GM21526 (cell line): ENCODE data around the gene GRM5.

Source experiments
- ATAC-seq: cut with Tn5 transposase; IDR thresholded peaks from one replicate; pipeline ENCODE4 v1.9.1; 2021; ENCODE audit warnings: moderate library complexity; ENCODE audit not compliant: unreplicated experiment, low FRiP score

Gene GRM5

DNA sequence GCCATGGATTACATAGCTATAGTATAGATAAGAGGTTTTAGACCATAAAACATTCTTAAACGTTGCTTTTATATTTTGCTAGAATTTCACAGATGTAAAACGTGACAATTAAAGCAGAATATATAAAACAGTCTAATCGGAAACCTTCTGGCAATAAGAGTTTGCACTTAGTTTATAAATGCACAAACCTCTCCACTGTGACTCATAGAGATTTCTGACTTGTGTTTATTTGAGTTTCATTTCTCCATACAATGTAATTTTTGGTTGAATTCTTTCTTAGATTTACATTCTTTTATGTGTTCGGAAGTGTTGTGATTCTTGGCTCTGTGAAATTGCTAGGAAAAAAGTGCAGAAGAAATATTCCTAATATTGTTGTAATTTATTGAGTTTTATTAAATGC, 439.6 kb downstream of the GRM5 start:
- ATAC-seq: no peak

GRCh38 chr11:88623531-88623930, 442.3 kb downstream of the GRM5 start:
- no peak for ATAC-seq

GRCh38 chr11:88620568-88621130, 445.1 kb downstream of the GRM5 start:
- ATAC-seq: no peak

- no peak for ATAC-seq
These were observed 446.0 kb downstream of the GRM5 start for GRCh38 chr11:88619656-88620385.

- ATAC-seq: no peak
These were observed 446.7 kb downstream of the GRM5 start for GRCh38 chr11:88619071-88619425.

DNA sequence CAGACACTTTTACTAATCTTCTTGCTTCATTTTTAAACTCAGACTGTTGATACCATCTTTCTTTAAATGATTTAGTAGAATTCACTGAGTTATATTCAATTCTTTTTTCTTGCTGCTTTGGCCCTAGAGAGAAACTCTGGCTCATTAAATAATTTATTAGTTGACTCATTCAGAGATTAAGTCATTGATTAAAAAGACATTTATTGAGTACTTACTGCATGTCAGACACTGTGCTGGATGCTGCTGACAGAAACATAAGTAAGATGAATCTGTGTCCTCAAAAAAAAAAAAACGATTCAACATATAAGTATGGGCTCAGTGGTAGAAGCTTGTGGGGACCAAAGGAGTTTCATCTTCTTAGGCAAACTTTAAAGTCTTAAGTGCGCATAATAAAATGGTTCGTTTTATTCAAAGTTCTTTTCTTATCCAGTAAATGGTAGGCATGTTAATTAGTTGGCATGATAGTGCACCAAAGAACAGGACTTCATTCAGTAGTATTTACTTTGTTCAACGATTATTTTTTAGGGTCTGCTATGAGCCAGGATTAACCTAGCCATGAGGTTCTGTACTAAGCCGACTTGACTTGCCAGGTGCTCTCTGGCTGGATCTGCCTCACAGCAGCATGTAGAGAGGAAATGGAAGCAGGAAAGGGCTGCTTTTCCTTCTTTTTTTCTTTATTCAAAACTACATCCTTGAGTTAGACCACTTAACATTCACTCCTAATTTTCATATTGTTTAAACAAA, 447.3 kb downstream of the GRM5 start:
- ATAC-seq: no peak

DNA sequence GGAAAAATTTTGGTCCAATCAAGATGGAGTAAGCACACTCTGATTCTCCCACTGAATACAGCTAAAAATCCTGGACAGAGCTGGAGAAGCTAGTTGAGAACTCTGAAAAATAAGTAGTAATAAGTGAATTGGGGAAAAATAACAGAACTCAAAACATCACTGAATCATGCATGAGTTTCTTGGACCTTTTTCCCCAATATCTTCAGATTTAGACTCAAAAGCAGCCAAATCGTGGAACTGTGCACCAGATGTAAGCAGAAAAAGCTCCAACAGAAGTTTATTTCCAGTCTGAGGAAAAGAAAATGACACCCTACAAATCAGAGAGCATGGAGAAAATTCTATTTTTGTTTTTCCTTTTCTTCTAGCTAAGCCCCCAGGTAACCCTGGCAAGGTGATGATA, 448.6 kb downstream of the GRM5 start:
- ATAC-seq: no peak

- ATAC-seq: no peak
These were observed 461.5 kb downstream of the GRM5 start for GRCh38 chr11:88604260-88604659.

DNA sequence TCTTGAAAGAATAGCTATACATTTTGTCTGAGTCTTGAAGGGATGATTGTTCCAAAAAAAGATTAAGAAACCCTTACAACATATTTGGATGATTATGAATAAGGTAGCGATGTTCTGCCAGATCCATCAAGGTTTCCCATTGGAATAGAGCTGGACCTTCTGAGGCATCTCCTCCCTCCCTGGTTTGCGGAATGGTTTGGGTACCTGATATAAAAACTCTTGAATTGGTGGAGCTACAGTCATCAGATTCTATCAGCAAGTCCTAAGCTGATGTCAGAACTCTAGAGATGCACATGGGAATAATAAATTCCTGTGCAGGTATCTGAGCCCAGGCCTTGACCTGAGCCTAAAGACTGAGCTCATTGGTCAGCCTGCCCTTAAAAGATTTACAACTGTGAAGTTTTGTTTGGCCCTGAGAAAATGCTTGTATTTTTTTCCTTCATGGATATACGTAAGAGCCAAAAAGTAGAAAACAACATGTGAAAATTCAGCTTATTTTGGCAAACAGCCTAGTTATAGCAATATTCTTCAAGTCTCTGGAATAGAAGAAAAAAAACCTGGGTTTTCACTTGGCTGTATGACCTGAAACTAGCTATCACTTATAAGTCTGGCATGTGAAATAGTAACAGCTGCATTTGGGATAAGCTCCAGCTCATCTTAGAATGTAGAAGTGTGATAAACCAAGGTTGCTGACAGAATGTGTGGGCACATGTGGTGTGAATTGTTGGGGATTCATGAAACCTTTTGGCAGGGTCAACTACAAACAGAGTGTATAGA, 462.5 kb downstream of the GRM5 start:
- ATAC-seq: no peak

DNA sequence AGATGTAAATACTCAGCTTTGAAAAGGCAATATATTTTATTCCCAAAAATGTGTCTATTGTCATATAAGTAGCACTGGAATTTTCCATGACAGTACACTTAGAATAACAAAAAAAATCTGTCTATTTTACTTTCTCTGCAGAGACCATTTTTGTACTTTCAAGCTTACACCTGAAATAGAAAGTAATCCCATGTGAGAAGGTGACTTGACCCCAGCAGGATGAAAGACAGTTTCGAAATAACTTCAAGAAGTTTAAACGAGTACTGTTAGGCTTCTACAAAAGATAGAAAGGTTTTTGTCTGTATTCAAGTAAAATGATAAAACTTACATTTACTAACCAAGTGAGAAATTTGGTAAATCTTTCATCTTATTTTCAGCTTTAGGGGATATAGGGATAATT, 468.4 kb downstream of the GRM5 start:
- ATAC-seq: no peak

- ATAC-seq: no peak
These were observed 469.0 kb downstream of the GRM5 start for GRCh38 chr11:88596786-88597185.

DNA sequence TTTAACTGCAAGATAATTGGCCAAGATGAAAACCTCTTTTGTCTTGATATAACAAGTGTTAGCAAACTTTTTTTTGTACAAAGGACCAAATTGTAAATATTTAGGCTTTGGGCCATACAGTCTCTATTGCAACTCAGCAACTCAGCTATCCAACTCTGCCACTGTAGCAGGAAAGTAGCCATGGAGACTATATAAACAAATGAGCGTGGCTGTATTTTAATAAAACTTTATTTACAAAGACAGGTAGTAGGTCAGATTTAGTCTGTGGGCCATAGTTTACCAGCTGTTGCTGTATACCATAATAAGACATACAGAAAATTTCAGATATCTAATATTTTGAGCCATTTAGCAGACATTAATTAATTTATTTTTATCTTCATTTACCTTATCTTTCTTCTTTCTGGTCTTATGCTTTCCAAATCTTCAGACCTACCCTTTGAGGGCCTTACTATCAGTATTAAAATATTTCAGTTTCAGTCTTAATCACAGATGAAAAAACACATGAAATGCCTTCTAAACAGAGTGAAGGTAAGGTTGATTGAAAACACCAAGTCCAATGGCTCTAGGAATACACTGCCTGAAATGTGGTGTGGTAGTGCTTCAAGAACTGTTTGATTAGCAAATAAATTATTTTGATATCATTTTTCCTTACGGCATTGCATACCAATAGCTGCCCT, 471.4 kb downstream of the GRM5 start:
- no peak for ATAC-seq

DNA sequence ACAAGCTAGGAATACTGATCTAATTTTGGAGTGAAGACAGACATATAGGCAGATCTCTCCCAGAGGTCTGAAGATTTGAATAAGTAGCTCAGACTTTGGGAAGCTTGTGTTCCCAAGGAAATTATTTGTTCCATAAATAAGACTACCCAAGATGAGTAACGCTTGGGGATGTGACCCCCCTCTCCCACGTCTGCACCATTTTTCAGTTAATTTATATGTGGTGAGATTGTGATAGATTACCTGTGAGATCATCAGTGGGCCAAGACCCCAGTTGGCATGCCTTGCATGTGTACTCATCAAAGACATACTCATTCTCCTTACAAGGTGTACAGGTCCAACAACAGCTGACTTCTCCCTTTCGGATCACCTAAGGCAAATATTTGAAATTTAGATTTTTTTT, 475.4 kb downstream of the GRM5 start:
- no peak for ATAC-seq

- ATAC-seq: no peak
These were observed 482.5 kb downstream of the GRM5 start for GRCh38 chr11:88583251-88583650.

DNA sequence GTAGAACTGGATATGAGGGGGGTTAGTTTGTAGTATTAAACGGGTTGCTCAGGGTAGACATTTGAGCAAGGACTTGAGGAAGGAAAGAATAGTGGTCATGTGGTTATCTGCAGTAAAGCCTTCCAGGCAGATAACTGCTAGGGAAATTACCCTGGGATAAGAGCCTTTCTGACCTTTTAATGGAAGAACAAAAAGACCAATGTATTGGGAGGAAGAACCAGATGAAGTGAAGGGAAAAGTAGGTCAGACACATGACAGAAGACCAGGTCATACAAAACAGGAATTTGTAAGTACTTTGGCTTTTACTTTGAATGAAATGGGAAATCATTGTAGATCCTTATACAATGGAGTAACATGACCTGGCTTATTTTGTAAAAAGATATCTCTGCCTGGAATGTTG, 486.3 kb downstream of the GRM5 start:
- no peak for ATAC-seq

GRCh38 chr11:88576741-88577140, 489.0 kb downstream of the GRM5 start:
- ATAC-seq: no peak

- ATAC-seq: no peak
These were observed 489.9 kb downstream of the GRM5 start for GRCh38 chr11:88575916-88576315.

DNA sequence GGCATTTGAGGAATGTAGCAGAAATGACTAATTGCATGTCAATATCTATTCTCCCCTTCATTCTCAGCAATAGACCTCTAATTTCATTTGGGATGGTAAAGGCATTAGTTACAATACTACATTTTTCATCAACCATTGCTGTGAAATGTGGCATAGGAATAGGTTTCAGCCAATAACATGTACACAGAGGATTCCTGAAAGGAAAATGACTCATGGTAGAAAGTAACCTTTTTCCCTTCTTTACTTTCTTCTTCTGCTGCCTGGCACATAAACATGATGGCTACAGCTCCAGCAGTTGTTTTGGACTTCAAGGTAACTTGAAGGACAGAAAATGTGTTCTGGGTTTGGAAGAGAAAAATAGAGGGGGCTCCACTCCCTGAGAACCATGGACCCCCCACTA, 496.4 kb downstream of the GRM5 start:
- ATAC-seq: no peak

- no peak for ATAC-seq
These were observed 510.0 kb downstream of the GRM5 start for GRCh38 chr11:88555829-88556202.

- no peak for ATAC-seq
These were observed 510.6 kb downstream of the GRM5 start for GRCh38 chr11:88555018-88555828.
